Suprapubic skin (tissue), 3 donors: ENCODE data around the gene TENT4A.

Experiments used
- POLR2AphosphoS5 ChIP-seq, 3 donors: sonication (generic); formaldehyde crosslinking; IDR thresholded peaks; one replicate each; pipeline ENCODE4 v1.6.1; 2017; ENCODE audit warnings: antibody characterized with exemption in 3 of 3
- TF ChIP-seq, protein P1 (sequence below), 2 donors: fragments of 200-600 bp in 1 of 2; fragments of 450-650 bp in 1 of 2; sonication (generic) in 1 of 2; IDR thresholded peaks; one replicate each; pipeline ENCODE4 v1.5.1; 2016 to 2019; ENCODE audit warnings: antibody characterized with exemption in 2 of 2, mild to moderate bottlenecking in 1 of 2, moderate library complexity in 1 of 2

DNA sequence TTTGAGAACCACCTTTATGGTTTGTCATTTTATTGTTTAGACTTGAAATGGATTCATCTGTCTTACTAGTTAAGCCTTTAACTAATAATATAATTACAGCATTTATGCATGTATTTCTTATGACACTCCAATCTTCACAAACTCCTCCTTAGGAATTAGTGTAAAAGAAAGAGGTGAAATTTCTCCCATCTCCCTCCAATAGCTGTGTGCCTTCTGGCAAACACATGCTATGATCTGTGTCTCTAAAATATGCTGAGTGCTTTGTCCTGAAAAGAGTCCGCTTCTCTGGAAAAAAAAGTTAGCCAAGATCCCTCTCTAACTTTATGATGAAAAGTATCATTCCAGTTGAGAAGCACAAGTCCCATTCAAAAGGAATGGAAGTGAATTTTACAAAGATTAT lies 13.9 kb upstream of the TENT4A start:
- TF ChIP-seq, protein P1, sequence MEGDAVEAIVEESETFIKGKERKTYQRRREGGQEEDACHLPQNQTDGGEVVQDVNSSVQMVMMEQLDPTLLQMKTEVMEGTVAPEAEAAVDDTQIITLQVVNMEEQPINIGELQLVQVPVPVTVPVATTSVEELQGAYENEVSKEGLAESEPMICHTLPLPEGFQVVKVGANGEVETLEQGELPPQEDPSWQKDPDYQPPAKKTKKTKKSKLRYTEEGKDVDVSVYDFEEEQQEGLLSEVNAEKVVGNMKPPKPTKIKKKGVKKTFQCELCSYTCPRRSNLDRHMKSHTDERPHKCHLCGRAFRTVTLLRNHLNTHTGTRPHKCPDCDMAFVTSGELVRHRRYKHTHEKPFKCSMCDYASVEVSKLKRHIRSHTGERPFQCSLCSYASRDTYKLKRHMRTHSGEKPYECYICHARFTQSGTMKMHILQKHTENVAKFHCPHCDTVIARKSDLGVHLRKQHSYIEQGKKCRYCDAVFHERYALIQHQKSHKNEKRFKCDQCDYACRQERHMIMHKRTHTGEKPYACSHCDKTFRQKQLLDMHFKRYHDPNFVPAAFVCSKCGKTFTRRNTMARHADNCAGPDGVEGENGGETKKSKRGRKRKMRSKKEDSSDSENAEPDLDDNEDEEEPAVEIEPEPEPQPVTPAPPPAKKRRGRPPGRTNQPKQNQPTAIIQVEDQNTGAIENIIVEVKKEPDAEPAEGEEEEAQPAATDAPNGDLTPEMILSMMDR (IDR thresholded peaks at IDR 0.05), result no peak
- TF ChIP-seq POLR2AphosphoS5 (IDR thresholded peaks at IDR 0.05), result no peak
